HUES48 (cell line): ENCODE measurements around the gene ZNF722.
"Not testable (repeated sequence)": the region's sequence is repeated elsewhere in the genome, so short reads cannot be mapped to it uniquely, and the experiment has no call there.

Experiments
- H3K27ac ChIP-seq: one replicate; pipeline ENCODE4 v1.7.0; 2013; ENCODE audit warnings: low read depth, low read length, inconsistent platforms
- H3K27me3 ChIP-seq: 2 replicates; pipeline ENCODE4 v1.6.1; 2013; ENCODE audit warnings: mild to moderate bottlenecking, low read length; ENCODE audit not compliant: control insufficient read depth, insufficient read depth
- H3K36me3 ChIP-seq: 2 replicates; pipeline ENCODE4 v1.6.1; 2013; ENCODE audit warnings: low read length; ENCODE audit not compliant: control insufficient read depth, insufficient read depth
- H3K4me1 ChIP-seq: 2 replicates; pipeline ENCODE4 v1.6.1; 2013; ENCODE audit warnings: mild to moderate bottlenecking, low read length; ENCODE audit not compliant: control insufficient read depth, insufficient read depth
- H3K4me3 ChIP-seq: 2 replicates; pipeline ENCODE4 v1.5.1; 2013; ENCODE audit warnings: mild to moderate bottlenecking, low read depth, low read length
- H3K9ac ChIP-seq: 2 replicates; pipeline ENCODE4 v1.6.1; 2013; ENCODE audit warnings: mild to moderate bottlenecking, low read depth, low read length, moderate library complexity
- H3K9me3 ChIP-seq: 2 replicates; pipeline ENCODE4 v1.6.1; 2013; ENCODE audit warnings: low read length; ENCODE audit not compliant: control insufficient read depth, insufficient read depth

ZNF722 gene

DNA sequence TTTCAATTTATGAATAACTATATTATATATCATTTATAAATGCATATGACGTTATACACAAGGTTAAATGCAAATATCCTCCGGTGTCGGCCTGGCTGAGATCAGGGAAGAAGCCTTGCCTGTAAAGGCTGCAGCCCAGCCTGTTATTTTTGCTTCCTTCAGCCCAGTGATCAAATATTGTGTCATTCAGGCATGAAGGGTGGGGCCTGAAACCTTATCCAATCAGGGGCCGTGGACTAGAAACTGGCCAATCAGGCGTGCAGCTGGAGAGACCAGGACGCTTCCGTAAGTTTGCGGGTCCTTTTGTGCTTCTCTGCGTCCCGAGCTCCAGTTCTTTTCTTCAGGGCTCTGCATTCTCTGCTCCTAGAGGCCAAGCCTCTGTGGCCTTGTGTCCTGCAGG, at the start of gene ZNF722:
TSS of gene ZNF722 (plus strand) at position 301 of the 400 bp plus-strand sequence. CDS start 113 bp downstream, outside the sequence.
- no peaks in the 10 kb centered on the region for H3K36me3 ChIP-seq
- H3K9me3 ChIP-seq, result peaks cover 76% of the 10 kb centered on the region
- H3K27ac ChIP-seq, result no peak within 1 kb of the TSS
- H3K4me3 ChIP-seq, result no peak within 1 kb of the TSS
- no peaks in the 10 kb centered on the region for H3K27me3 ChIP-seq
- no peaks in the 10 kb centered on the region for H3K4me1 ChIP-seq
- H3K9ac ChIP-seq, result no peak within 1 kb of the TSS

DNA sequence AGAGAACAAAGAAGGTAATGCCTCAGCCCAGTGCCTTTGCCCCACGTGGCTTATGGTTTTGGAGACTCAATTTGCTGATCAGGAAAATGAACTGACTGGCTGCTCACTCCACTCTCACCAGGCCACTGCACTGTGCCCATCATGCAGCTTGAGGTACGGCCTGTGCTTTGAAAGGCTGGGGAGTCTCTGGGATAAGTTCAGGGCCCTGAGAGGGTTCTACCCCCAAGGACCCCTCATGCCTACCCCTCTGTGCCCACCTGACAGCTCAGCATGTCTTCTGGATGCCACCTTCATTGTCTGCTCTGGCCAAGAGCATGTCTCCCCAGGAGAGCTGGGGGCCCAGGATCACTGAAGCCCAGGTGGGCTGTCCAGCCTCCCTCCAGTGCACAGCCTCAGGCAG, 45.5 kb upstream of the ZNF722 start:
- Histone ChIP-seq H3K9me3 (peaks cover 89% of the 10 kb centered on the region), H3K27me3 (no peaks in the 10 kb centered on the region), H3K4me1 (no peaks in the 10 kb centered on the region), H3K27ac (no peak overlapping the region), H3K9ac (no peak overlapping the region), H3K36me3 (no peaks in the 10 kb centered on the region), H3K4me3 (no peak overlapping the region)

DNA sequence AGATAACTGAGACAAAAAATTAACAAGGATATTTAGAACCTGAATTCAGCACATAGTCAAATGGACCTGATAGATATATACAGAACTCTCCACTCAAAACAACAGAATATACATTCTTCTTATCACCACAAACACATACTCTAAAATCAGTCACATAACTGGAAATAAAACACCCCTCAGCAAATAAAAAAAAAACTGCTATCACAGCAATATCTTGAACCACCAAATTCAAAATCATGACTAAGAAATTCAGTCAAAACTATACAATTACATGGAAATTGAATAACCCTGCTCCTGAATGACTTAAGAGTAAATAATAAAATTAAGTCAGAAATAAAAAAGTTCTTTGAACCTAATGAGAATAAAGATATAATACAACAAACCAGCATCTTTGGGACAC, 30.0 kb upstream of the ZNF722 start:
- H3K4me1 ChIP-seq, result no peaks in the 10 kb centered on the region
- H3K4me3 ChIP-seq, result no peak overlapping the region
- no peak overlapping the region for H3K9ac ChIP-seq
- peaks cover 92% of the 10 kb centered on the region for H3K9me3 ChIP-seq
- H3K27ac ChIP-seq, result no peak overlapping the region
- H3K36me3 ChIP-seq, result no peaks in the 10 kb centered on the region
- H3K27me3 ChIP-seq, result no peaks in the 10 kb centered on the region

DNA sequence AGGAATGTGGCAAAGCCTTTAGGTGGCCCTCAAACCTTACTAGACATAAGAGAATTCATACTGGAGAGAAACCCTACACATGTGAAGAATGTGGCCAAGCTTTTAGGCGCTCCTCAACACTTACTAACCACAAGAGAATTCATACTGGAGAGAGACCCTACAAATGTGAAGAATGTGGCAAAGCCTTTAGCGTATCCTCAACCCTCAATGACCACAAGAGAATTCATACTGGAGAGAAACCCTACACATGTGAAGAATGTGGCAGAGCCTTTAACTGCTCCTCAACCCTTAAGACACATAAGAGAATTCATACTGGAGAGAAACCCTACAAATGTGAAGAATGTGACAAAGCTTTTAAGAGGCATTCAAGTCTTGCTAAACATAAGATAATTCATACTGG, 16.8 kb downstream of the ZNF722 start:
- H3K36me3 ChIP-seq, H3K4me1 ChIP-seq, H3K27me3 ChIP-seq, H3K27ac ChIP-seq, H3K9ac ChIP-seq, H3K4me3 ChIP-seq: not testable (repeated sequence)
- H3K9me3 ChIP-seq, result peaks cover 63% of the 10 kb centered on the region

DNA sequence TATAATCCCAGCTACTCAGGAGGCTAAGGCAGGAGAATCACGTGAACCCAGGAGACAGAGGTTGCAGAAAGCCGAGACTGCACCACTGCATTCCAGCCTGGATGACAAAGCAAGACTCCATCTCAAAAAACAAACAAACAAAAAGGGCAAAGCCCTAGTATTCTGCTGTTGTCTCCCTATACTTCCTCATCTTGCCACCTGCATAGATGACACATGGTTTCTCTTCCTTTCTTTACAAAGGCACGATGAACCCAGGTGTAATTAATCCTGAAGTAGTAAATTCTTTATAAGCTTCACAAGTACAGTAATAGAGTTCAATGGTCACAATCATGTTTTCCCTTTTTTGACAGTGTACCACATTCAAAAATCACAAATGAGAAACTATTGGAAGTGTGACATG, 36.7 kb downstream of the ZNF722 start:
- Histone ChIP-seq H3K36me3 (no peaks in the 10 kb centered on the region), H3K9me3 (peaks cover 92% of the 10 kb centered on the region), H3K27ac (no peak overlapping the region), H3K27me3 (no peaks in the 10 kb centered on the region), H3K4me1 (no peaks in the 10 kb centered on the region), H3K9ac (no peak overlapping the region), H3K4me3 (no peak overlapping the region)

DNA sequence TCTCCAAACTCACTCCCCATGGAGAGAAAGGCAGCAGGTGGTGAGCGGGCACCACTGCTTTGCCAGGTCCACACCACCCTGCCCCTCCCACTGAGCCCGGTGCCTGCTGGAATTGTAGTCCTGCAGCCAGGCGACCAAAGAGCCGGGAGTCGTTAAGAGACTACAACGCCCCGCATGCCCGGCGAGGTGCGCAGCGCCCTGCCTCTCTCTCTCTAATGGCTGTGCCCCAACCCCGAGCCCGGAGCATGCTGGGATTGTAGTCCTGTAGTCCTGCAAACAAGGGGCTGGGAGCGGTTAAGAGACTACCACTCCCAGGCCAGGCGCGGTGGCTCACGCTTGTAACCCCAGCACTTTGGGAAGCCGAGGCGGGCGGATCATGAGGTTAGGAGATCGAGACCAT, 38.4 kb downstream of the ZNF722 start:
- no peak overlapping the region for H3K9ac ChIP-seq
- no peaks in the 10 kb centered on the region for H3K27me3 ChIP-seq
- H3K27ac ChIP-seq, result no peak overlapping the region
- H3K36me3 ChIP-seq, result no peaks in the 10 kb centered on the region
- H3K9me3 ChIP-seq, result peaks cover 91% of the 10 kb centered on the region
- H3K4me3 ChIP-seq, result no peak overlapping the region
- no peaks in the 10 kb centered on the region for H3K4me1 ChIP-seq

DNA sequence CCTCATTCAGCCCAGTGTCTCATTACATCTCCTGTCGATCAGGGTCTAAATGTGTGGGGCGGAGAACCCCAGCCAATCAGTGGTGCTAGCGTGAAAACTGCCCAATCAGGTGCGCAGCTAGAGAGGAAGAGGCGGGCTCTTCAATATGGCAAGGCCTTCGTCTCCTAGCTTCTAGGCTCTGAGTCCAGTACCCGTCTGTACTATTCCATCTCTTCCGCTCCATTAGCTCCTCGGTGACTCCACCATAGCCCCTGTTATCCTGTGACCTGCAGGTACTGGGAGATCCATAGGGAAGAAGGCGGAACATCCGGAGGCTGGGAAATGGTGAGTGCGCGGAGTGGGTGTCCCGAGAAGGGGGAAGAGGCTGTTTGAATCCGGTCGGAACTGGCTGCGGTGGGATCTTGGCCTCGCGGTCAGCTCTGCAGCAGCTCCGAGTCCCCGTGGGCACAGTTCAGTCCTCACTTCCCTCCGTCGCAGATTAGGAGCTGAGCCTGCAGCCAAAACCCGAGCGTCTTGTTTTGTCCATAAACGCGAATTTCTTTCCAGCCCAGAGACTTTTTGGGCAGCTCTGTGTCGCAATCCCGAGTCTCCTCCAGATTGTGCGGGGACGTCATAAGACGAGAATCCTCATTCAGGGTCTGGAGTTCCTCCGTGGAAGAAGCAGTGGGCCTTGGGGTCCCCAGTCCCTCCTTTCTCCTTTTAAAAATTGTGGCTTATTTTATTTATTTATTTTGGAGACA, 46.8 kb downstream of the ZNF722 start, which contains the start of gene ZNF727:
TSS of gene ZNF727 (plus strand) at position 134 of the 740 bp plus-strand sequence. CDS start at position 322, 188 bp downstream.
- no peak within 1 kb of the TSS for H3K27ac ChIP-seq
- H3K9ac ChIP-seq, result no peak within 1 kb of the TSS
- H3K9me3 ChIP-seq, result peaks cover 77% of the 10 kb centered on the region
- no peaks in the 10 kb centered on the region for H3K36me3 ChIP-seq
- no peaks in the 10 kb centered on the region for H3K4me1 ChIP-seq
- H3K27me3 ChIP-seq, result no peaks in the 10 kb centered on the region
- no peak within 1 kb of the TSS for H3K4me3 ChIP-seq

DNA sequence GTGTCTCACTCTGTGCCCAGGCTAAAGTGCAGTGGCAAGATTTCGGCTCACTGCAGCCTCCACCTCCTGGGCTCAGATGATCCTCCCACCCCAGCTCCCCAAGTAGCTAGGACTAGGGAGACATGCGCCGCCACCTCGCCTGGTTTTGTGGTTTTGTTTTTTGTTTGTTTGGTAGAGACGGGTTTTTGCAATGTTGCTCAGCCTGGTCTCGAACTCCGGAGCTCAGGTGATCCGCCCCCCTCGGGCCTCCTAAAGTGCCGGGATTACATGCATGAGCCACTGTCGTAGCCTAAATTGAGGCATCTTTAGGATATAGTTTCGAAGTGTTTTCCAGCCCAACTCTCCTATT, 47.4 kb downstream of the ZNF722 start:
- Histone ChIP-seq H3K4me1 (no peaks in the 10 kb centered on the region), H3K4me3 (no peak overlapping the region), H3K27ac (no peak overlapping the region), H3K27me3 (no peaks in the 10 kb centered on the region), H3K36me3 (no peaks in the 10 kb centered on the region), H3K9me3 (peaks cover 76% of the 10 kb centered on the region), H3K9ac (no peak overlapping the region)
